Fibroblast of skin of scalp (primary cell): ENCODE results near the gene IFI27L2.

Source experiments
- DNase-seq: peaks from one replicate; pipeline ENCODE4 v3.0.0-alpha.2; 2013

Gene IFI27L2

DNA sequence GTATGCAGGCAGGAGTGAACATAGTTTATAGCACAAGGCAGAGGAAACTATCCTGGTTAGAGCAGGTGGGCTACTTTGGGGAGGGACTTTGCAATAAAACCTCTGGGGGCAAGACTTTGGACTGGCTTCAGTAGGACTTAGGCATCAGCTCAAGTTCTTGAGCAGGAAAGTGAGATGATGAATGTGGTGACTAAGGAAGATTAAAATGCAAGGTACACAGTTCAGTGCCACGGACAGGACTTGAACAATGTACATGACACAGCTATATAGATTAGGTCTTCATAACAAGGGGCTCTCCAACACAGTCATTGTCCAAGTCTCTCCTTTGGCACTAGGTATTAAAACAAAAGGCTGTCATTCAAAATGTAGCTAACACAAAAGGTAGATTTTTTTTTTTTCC lies 23.3 kb upstream of the IFI27L2 start:
- no peak for DNase-seq

DNA sequence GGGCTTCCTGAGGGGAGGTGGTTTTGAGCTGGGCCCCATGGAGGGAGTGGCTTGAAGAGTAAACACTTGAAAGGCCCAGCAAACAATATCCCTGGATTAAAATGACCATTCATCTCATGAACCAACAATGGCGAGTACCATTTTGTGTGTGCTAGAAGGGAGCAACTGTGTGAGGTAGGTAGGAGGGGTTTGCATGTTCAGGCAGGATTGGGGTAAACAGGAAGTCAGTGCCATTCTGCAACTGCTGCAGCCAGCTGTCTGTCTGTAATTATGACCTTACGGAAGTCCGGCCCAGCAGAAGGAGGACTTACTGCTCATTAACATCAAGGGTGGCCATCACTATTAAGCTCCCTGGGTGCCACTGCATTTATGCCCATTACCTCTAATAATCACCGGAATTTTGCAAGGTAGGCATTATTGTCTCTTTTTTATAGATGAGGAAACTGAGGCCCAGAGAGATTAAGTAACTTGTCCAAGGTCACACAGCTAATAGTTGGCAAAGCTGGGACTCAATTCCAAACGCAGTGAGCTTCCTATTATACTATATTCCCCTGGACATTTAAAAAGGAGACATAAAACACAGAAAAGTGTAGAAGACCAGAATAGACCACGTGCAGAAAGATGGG lies 16.6 kb upstream of the IFI27L2 start:
- no peak for DNase-seq

- peak; percentile 13 for DNase-seq
These were observed 15.4 kb upstream of the IFI27L2 start for GRCh38 chr14:94144765-94145164.

DNA sequence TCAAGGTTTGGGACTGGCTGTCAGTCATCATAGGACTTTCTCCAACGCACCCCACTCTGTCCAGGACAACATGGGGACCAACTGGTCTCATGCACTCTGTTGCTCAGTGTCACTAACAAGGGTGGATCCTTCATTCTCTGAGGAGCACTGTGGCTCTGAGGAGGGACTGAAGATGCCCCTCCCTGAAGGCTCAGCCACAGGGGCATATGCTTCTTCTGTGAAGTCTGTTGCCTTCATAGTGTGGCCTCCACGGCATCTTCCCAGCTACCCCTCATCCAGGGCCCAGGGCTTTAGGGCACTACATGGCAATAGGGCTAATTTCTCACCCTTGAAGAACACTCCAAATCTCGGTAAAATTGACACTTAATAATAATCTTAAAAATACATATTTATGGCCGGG lies 14.3 kb upstream of the IFI27L2 start:
- no peak for DNase-seq

DNA sequence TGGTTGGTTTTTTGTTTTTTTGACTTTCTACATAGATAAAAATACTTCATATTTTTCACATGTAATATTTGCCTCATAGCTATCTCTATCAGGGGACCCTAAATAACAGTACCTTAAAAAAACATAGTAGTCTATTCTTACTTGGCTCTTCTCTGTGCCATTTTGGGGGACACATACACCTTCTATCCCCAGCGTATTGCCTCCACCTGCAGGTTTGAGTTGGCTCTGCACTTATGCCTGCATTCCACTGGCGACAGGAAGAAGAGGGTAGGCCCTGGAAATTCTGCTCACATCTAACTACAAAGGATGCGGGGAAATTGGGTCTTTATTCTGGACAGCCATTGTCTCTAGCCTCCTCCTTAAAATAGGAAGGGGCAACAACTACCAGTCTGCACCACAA lies 13.8 kb upstream of the IFI27L2 start:
- DNase-seq = no peak

GRCh38 chr14:94142836-94143235 lies 13.4 kb upstream of the IFI27L2 start:
- DNase-seq = no peak

GRCh38 chr14:94142247-94142646 lies 12.8 kb upstream of the IFI27L2 start:
- DNase-seq = no peak

- DNase-seq = no peak
These were observed 10.0 kb upstream of the IFI27L2 start for GRCh38 chr14:94139421-94139820.

DNA sequence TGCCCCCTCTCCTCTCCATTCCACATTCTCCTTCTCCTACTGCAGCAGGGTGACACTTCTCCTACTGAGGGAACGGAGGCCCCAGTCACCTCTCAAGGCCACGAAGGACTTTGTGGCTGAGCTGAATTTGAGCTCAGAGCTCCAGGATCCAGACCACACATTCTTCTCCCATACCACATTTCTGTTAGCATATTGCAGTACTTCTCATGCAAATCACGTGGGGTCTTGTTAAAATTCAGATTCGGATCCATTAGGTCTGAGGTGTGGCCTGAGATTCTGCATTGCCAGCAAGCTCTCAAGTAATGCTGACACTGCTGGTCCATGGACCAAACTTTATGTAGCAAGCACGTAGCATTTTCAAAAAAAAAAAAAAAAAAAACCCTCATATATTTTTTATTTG lies 9.6 kb upstream of the IFI27L2 start:
- DNase-seq = no peak

- no peak for DNase-seq
These were observed 8.8 kb upstream of the IFI27L2 start for GRCh38 chr14:94138251-94138650.

DNA sequence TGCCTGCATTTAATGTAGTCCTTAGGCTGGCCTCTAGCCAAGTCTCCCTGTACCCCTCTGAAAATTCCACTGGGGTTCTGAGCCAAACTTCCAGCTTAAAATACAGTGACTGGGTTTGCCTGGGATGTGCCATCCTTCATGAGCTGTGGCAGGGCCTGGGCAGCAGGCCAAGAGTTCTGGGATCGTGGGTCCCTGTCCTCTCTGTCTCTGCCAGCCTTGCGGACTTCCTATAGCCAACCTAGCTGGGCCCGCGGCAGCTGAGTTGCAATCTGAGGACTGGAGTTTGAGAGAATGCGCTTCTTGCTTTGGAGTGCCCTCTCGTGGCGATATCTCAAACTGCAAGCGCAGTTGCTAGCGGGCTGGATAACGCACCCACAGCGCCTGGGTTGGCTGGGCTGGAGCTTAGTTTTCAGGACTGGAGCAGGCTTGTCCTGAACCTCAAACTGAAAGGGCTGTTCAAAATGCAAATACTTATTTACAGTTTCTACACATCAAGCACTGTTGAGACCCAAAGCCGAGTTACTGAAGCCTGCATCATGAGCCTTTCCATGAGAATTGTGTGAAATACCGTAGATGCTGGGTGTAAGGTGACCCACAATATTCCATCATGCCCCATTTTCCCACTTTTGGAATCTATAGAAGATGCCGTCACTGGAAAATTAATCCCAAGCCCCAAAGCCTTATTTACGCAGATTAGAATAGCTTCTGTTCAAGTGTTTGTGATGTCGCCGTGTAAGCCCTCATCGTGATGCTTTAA lies 7.3 kb upstream of the IFI27L2 start:
- peak; percentile 84 for DNase-seq

GRCh38 chr14:94135476-94135875 lies 6.1 kb upstream of the IFI27L2 start:
- DNase-seq = no peak

GRCh38 chr14:94132285-94132887 lies 3.0 kb upstream of the IFI27L2 start:
- peak; percentile 71 for DNase-seq

- peak; percentile 56 for DNase-seq
These were observed 482 bp upstream of the IFI27L2 start for GRCh38 chr14:94129758-94130414.

- DNase-seq = no peak
These were observed 1.1 kb downstream of the IFI27L2 start for GRCh38 chr14:94128216-94128839.

DNA sequence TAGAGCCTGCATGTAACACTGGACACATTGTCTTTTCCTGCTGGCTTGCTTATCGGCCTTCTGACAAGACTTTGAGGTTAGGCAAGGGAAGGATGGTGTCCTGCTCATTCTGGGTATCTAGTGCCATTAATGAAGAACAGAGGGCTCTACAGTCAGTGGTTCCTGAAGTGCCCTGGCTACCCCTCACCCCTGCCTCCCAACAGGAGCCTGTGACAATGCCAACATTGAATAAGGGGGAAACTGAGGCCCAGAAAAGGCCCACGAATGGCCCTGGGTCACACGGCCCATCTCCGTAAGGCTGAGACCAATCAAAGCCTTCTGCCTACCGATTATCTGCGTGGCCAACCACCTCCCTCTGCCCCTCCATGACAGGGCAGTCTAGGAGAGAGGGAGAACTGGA lies 2.1 kb downstream of the IFI27L2 start:
- DNase-seq = no peak

DNA sequence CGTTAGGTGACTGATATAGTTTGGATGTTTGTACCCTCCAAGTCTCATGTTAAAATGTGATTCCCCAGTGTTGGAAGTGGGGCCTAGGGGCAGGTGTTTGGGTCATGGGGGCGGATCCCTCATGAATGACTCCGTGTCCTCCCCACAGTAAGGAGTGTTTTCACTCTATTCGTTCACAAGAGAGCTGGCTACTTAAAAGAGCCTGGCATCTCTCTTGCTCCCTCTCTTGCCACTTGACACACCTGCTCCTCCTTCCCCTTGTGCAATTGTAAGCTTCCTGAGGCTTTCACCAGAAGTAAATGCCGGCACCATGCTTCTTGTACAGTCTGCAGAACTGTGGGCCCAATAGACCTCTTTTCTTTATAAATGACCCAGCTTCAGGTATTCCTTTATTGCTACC lies 2.6 kb downstream of the IFI27L2 start:
- DNase-seq = no peak

- DNase-seq = no peak
These were observed 3.1 kb downstream of the IFI27L2 start for GRCh38 chr14:94126419-94126677.

DNA sequence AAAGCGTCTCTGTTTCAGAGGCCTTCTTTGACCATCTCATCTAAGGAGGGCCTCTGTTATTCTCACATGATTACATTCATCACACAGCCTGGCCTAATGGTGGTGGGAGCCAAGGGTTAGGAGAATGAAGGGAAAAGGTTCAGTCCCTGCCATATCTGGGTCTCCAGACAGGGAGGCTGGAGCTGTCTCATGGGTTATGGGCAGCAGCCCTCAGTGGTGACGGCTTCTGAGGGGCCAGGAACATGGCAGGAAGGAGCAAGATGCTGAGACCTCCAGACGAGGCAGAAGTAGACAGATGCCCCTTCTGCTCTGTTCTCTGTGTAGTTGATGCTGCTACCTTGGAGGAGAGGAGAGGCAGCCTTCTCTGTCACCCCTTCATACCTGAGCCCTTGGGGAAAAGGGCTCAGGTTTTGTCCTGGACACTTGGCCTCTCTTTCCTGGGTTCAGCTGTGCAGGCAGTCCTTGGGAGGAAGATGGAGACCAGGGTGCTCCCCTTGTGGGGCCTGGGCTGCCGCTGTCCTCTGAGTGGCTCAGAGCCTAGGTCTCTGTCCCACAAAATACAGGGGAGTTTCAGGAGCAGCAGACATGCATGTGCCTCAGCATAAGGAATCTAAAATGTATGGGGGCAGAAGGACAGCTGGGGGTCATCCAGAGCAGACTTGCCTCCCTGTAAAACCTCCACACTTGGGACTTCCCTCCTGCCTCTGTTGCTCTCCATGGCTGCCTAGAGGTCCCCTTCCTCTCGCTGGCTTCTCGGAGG lies 3.6 kb downstream of the IFI27L2 start:
- no peak for DNase-seq

- no peak for DNase-seq
These were observed 4.6 kb downstream of the IFI27L2 start for GRCh38 chr14:94124582-94125377.

DNA sequence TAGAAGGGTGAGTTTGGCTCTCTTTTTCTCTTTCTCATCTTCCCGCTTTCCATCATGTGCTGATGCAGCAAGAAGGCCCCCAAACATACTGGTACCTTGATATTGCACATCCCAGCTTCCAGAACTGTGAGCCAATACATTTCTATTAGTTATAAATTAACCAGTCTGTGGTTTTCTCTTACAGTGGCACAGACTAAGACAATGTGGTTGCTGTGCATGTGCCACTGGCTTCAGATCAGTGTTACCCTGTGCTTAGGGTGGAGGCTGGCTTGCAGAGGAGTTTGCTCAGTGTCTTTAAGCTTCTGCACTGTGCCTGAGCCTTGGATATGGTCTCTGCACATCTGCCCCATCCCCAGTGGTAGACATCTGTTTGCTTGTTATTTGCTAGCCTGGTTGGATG lies 5.5 kb downstream of the IFI27L2 start:
- no peak for DNase-seq

DNA sequence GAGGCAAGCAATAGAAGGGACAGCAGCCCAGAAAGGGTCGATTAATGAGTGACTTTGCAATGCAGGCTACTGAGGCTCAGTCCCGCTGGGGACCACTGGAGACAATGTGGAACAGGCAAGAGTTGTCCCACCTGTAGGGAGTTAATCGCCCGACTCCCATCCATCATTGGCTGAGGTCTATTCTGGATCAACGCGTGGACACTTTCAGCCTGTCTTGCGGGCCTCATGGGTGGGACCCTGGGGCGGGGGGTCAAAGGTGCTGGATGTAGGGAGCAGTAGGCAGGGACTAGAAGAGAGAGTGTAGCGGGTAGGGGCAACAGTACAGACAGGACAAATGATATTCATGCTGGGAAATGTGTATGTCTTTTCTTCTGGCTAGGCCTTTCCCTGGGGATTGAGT lies 6.1 kb downstream of the IFI27L2 start:
- no peak for DNase-seq
